H1 (cell line): ENCODE data around the gene TIGIT. TPM values are rescaled to one million over a fixed set of nuclear protein-coding genes. Genes with fewer than 3 reads are reported as not detected.

Experiments
- CTCF ChIA-PET: fragments of 300-600 bp; sonication (Branson Sonifier 250); formaldehyde crosslinking; loops from one replicate; lab custom pipeline; 2021; ENCODE audit not compliant: partially characterized antibody; lab: Charles Lee
- POLR2A ChIA-PET: fragments of 300-600 bp; sonication (Branson Sonifier 250); formaldehyde crosslinking; loops from one replicate; lab custom pipeline; 2021; ENCODE audit warnings: inconsistent platforms; ENCODE audit not compliant: partially characterized antibody; lab: Charles Lee
- DNase-seq, 2 experiments: peaks; one replicate each; pipeline versions ENCODE4 v3.0.0 to v3.0.0-alpha.2; 2010 to 2022; ENCODE audit warnings: low spot score in 2 of 2, low read depth in 1 of 2, mixed read lengths in 1 of 2
- FAIRE-seq: peaks from 2 replicates; lab custom pipeline; 2011; peaks lifted over from hg19 to GRCh38; lab: Jason Lieb, UNC
- H2AFZ ChIP-seq: 2 replicates; pipeline ENCODE4 v1.8.1; 2012; ENCODE audit warnings: low read length, inconsistent platforms
- H2AK5ac ChIP-seq: 2 replicates; pipeline ENCODE4 v1.6.1; 2013; ENCODE audit warnings: low read depth, low read length
- H2BK120ac ChIP-seq: replicated peaks from 2 replicates; pipeline ENCODE3; 2013; ENCODE audit warnings: low read depth, low read length, inconsistent platforms
- H2BK12ac ChIP-seq: 2 replicates; pipeline ENCODE4 v1.6.1; 2013; ENCODE audit warnings: low read depth, low read length
- H2BK15ac ChIP-seq: 2 replicates; pipeline ENCODE4 v1.6.1; 2013; ENCODE audit warnings: low read length
- H2BK20ac ChIP-seq: 2 replicates; pipeline ENCODE4 v1.6.1; 2013; ENCODE audit warnings: low read length
- H2BK5ac ChIP-seq: 2 replicates; pipeline ENCODE4 v1.6.1; 2013; ENCODE audit warnings: low read depth, low read length
- H3K14ac ChIP-seq: 2 replicates; pipeline ENCODE4 v1.6.1; 2013; ENCODE audit warnings: inconsistent platforms; ENCODE audit not compliant: insufficient read length
- H3K18ac ChIP-seq: 2 replicates; pipeline ENCODE4 v1.6.1; 2013; ENCODE audit warnings: low read length; ENCODE audit errors: extremely low read depth
- H3K23ac ChIP-seq: 2 replicates; pipeline ENCODE4 v1.6.1; 2013; ENCODE audit warnings: inconsistent platforms; ENCODE audit not compliant: insufficient read length
- H3K23me2 ChIP-seq: 2 replicates; pipeline ENCODE4 v1.6.1; 2013; ENCODE audit warnings: low read depth, low read length
- H3K27ac ChIP-seq: 2 replicates; pipeline ENCODE4 v1.6.1; 2011; ENCODE audit warnings: low read depth, low read length, inconsistent platforms
- H3K27me3 ChIP-seq, 4 experiments: replicated peaks in 1 of 4; 1 replicate in 1 of 4; 2 replicates in 3 of 4; pipeline versions ENCODE4 v1.6.1 to v1.8.1; 2011 to 2013; ENCODE audit warnings: low read length in 3 of 4, mild to moderate bottlenecking in 3 of 4, inconsistent platforms in 2 of 4, mixed read lengths in 2 of 4, moderate library complexity in 1 of 4; ENCODE audit not compliant: control insufficient read depth in 3 of 4, insufficient read depth in 3 of 4; ENCODE audit errors: extremely low read depth in 1 of 4
- H3K36me3 ChIP-seq, 4 experiments: 2 replicates each; pipeline versions ENCODE4 v1.6.1 to v1.8.1; 2011 to 2013; ENCODE audit warnings: mild to moderate bottlenecking in 4 of 4, low read length in 3 of 4, moderate library complexity in 2 of 4, control low read depth in 1 of 4, inconsistent platforms in 1 of 4; ENCODE audit not compliant: insufficient read depth in 4 of 4, control insufficient read depth in 2 of 4
- H3K4ac ChIP-seq: replicated peaks from 2 replicates; pipeline ENCODE3; 2013; ENCODE audit warnings: low read length, low read depth, mixed read lengths, inconsistent platforms; ENCODE audit not compliant: insufficient read length
- H3K4me1 ChIP-seq, 4 experiments: replicated peaks in 1 of 4; 1 replicate in 1 of 4; 2 replicates in 3 of 4; pipeline versions ENCODE4 v1.6.1 to v1.8.1; 2011 to 2013; ENCODE audit warnings: low read length in 3 of 4, inconsistent platforms in 2 of 4, mixed read lengths in 1 of 4; ENCODE audit not compliant: insufficient read depth in 4 of 4, control insufficient read depth in 3 of 4
- H3K4me2 ChIP-seq, 2 experiments: 2 replicates each; pipeline versions ENCODE4 v1.6.1 to v1.8.1; 2011 to 2013; ENCODE audit warnings: low read depth in 2 of 2, low read length in 2 of 2, control low read depth in 1 of 2, inconsistent platforms in 1 of 2, mild to moderate bottlenecking in 1 of 2; ENCODE audit not compliant: insufficient read depth in 1 of 2
- H3K4me3 ChIP-seq, 4 experiments: fragments of 200-600, 300-600 bp in 1 of 4; sonication (generic), shearing (Covaris generic), sonication (Bioruptor Twin) in 1 of 4; 2 replicates each; pipeline versions ENCODE4 v1.5.1 to v1.8.1; 2011 to 2016; ENCODE audit warnings: low read length in 4 of 4, low read depth in 3 of 4, control low read depth in 2 of 4, inconsistent platforms in 2 of 4, mild to moderate bottlenecking in 2 of 4, mixed read lengths in 1 of 4, moderate library complexity in 1 of 4; ENCODE audit not compliant: insufficient read depth in 2 of 4; ENCODE audit errors: extremely low read depth in 1 of 4
- H3K56ac ChIP-seq: replicated peaks from 2 replicates; pipeline ENCODE3; 2013; ENCODE audit warnings: low read depth, mild to moderate bottlenecking, mixed read lengths, low read length, inconsistent platforms; ENCODE audit not compliant: insufficient read length
- H3K79me1 ChIP-seq: 2 replicates; pipeline ENCODE4 v1.6.1; 2013; ENCODE audit warnings: low read depth, low read length, control low read depth
- H3K79me2 ChIP-seq, 2 experiments: 2 replicates each; pipeline versions ENCODE4 v1.6.1 to v1.8.1; 2012 to 2013; ENCODE audit warnings: low read length in 2 of 2, mild to moderate bottlenecking in 2 of 2, inconsistent platforms in 1 of 2; ENCODE audit not compliant: insufficient read depth in 2 of 2, control insufficient read depth in 1 of 2
- H3K9ac ChIP-seq, 4 experiments: replicated peaks in 1 of 4; 1 replicate in 1 of 4; 2 replicates in 3 of 4; pipeline versions ENCODE4 v1.6.1 to v1.8.1; 2011 to 2013; ENCODE audit warnings: low read depth in 3 of 4, low read length in 3 of 4, control low read depth in 2 of 4, mild to moderate bottlenecking in 2 of 4, moderate library complexity in 2 of 4, inconsistent platforms in 1 of 4; ENCODE audit errors: extremely low read depth in 1 of 4
- H3K9me3 ChIP-seq, 2 experiments: 2 replicates each; pipeline versions ENCODE4 v1.6.1 to v1.8.1; 2012 to 2013; ENCODE audit warnings: mild to moderate bottlenecking in 2 of 2, moderate library complexity in 2 of 2, control low read depth in 1 of 2, inconsistent platforms in 1 of 2, low read depth in 1 of 2, low read length in 1 of 2, mixed read lengths in 1 of 2; ENCODE audit not compliant: insufficient read depth in 2 of 2
- H4K20me1 ChIP-seq, 2 experiments: replicated peaks in 1 of 2; 2 replicates each; pipeline versions ENCODE3 to v1.8.1; 2011 to 2013; ENCODE audit warnings: inconsistent platforms in 2 of 2, low read length in 2 of 2, mild to moderate bottlenecking in 1 of 2; ENCODE audit not compliant: insufficient read depth in 2 of 2, control insufficient read depth in 1 of 2
- H4K5ac ChIP-seq: 2 replicates; pipeline ENCODE4 v1.6.1; 2013; ENCODE audit warnings: low read length, low read depth, mixed read lengths, inconsistent platforms; ENCODE audit not compliant: insufficient read length
- H4K8ac ChIP-seq: 2 replicates; pipeline ENCODE4 v1.8.0; 2013; ENCODE audit warnings: mild to moderate bottlenecking, moderate library complexity, low read length, inconsistent platforms; ENCODE audit not compliant: insufficient read depth; ENCODE audit errors: extremely low read depth
- H4K91ac ChIP-seq: replicated peaks from 2 replicates; pipeline ENCODE3; 2013; ENCODE audit warnings: low read length, mixed read lengths, inconsistent platforms; ENCODE audit not compliant: insufficient read length
- BRCA1 ChIP-seq: IDR thresholded peaks from 2 replicates; pipeline ENCODE4 v1.6.1; 2012; ENCODE audit warnings: low read depth, low read length, improper control_type of control experiment
- EGR1 ChIP-seq: IDR thresholded peaks from 2 replicates; pipeline ENCODE4 v1.6.1; 2011; ENCODE audit warnings: low read depth, low read length, borderline replicate concordance
- EP300 ChIP-seq, 2 experiments: IDR thresholded peaks; 1 replicate in 1 of 2; 2 replicates in 1 of 2; pipeline ENCODE4 v1.6.1; 2011 to 2012; ENCODE audit warnings: low read depth in 2 of 2, low read length in 2 of 2, mild to moderate bottlenecking in 2 of 2, borderline replicate concordance in 1 of 2, inconsistent platforms in 1 of 2, moderate library complexity in 1 of 2
- EZH2 ChIP-seq: fragments of 200-600 bp; sonication (generic); IDR thresholded peaks from 2 replicates; pipeline ENCODE4 v1.7.1; 2012; ENCODE audit warnings: low read depth, mild to moderate bottlenecking, moderate library complexity, low read length, inconsistent platforms; ENCODE audit not compliant: severe bottlenecking
- KDM1A ChIP-seq: fragments of 200-600, 300-600 bp; sonication (generic); IDR thresholded peaks from 2 replicates; pipeline ENCODE4 v1.7.1; 2016; ENCODE audit warnings: mild to moderate bottlenecking, low read length, borderline replicate concordance
- KDM4A ChIP-seq: IDR thresholded peaks from one replicate; pipeline ENCODE4 v1.7.1; 2012; ENCODE audit warnings: low read depth, mild to moderate bottlenecking, moderate library complexity, low read length, inconsistent platforms; ENCODE audit not compliant: severe bottlenecking
- RAD21 ChIP-seq, 2 experiments: IDR thresholded peaks in 1 of 2; conservative IDR thresholded peaks in 1 of 2; 2 replicates each; pipeline ENCODE4 v1.6.1; 2011; ENCODE audit warnings: low read depth in 2 of 2, low read length in 2 of 2, improper control_type of control experiment in 1 of 2, inconsistent platforms in 1 of 2, mild to moderate bottlenecking in 1 of 2, moderate library complexity in 1 of 2
- RXRA ChIP-seq: IDR thresholded peaks from 2 replicates; pipeline ENCODE4 v1.6.1; 2011; ENCODE audit warnings: low read depth, mild to moderate bottlenecking, low read length, moderate library complexity; ENCODE audit not compliant: insufficient read depth
- SUZ12 ChIP-seq: fragments of 200-600 bp; sonication (generic); IDR thresholded peaks from 2 replicates; pipeline ENCODE4 v1.6.1; 2012; ENCODE audit warnings: mild to moderate bottlenecking, inconsistent platforms, low read length, moderate library complexity, mixed read lengths
- TAF1 ChIP-seq: IDR thresholded peaks from 2 replicates; pipeline ENCODE4 v1.6.1; 2011; ENCODE audit warnings: mild to moderate bottlenecking, low read depth, low read length
- TBP ChIP-seq: IDR thresholded peaks from 2 replicates; pipeline ENCODE4 v1.6.1; 2011; ENCODE audit warnings: low read depth, low read length, improper control_type of control experiment
- WGBS, 2 experiments: shearing (Covaris generic) in 1 of 2; methylation state at CpG; one replicate each; pipeline versions ENCODE4 v1.1.6 to v1.1.7; 2013 to 2015; ENCODE audit warnings: low lambda C conversion rate in 2 of 2, mixed read lengths in 2 of 2, inconsistent platforms in 1 of 2, low coverage in 1 of 2, missing lambda C conversion rate in 1 of 2; ENCODE audit not compliant: insufficient replicate concordance in 2 of 2, insufficient coverage in 1 of 2, insufficient read length in 1 of 2; ENCODE audit errors: extremely low coverage in 1 of 2, missing lambda C conversion rate in 1 of 2; 5-methylcytosine and 5-hydroxymethylcytosine counted together
- polyA plus RNA-seq, 7 experiments: library from polyadenylated mRNA; depleted of rRNA in 3 of 7; stranded (reverse) in 5 of 7; unstranded in 2 of 7; fragments of >200 nt in 5 of 7; fragments of 200-250 nt in 2 of 7; gene quantifications; 1 replicate in 5 of 7; 2 replicates in 1 of 7; 4 replicates in 1 of 7; pipeline versions ENCODE4 v1.2.1 to v1.2.3, GENCODE V29; 2011 to 2013; ENCODE audit warnings: missing spikeins in 2 of 7, mixed read lengths in 2 of 7
- total RNA-seq: library from RNA; stranded (reverse); fragmentation: NEBNext Ultra II Directional; extraction: Animal tissue kit (Norgen Biotek cat#: 25700); gene quantifications from 2 replicates; pipeline ENCODE4 v1.2.1, GENCODE V29; 2021

The TIGIT gene
- total and polyA plus RNA-seq, 2 of the 8 experiments (the other 6 are each of a cell fraction or from before 2014, with no cell fraction given) = 0.02 TPM; not detected in 1

DNA sequence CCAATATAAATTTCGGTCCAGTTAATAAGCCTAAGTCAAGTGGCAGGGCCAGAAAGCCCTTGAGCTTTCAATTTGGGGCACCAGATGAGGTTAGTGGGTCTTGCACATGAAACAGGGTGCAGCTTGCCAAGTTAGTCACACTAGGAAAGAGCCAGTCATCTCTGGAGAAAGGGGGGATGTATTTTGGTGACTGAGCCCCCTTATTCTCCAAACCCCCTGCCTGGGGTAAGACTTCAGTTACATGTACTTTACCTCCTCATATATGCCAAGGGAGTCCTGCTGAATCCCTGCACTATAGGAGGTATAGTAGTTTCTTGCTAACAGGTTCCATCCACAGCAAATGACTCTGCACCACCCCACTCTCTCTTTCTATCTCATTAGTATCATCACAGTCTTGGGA, 62.7 kb downstream of the TIGIT start:
- H3K27ac ChIP-seq = 0 out of 2 replicates have a peak overlapping the region, but pooled peaks have one; percentile 6
- TF ChIP-seq TAF1 (no peak), BRCA1 (no peak), RAD21 (IDR thresholded peaks at IDR 0.05 in 1 of 2, conservative IDR thresholded peaks at IDR 0.05 in 1 of 2; ENCODE audit: low read depth in 2 of 2, low read length in 2 of 2) (no peak), RXRA (no peak), KDM4A (no peak), TBP (no peak), EGR1 (no peak), EP300 (IDR thresholded peaks at IDR 0.05; ENCODE audit: borderline replicate concordance in 1 of 2, low read depth in 2 of 2, low read length in 2 of 2) (no peak), EZH2 (no peak), SUZ12 (no peak), KDM1A (no peak)

More for the DNA sequence above, 62.7 kb downstream of the TIGIT start:
- no peaks in the 10 kb centered on the region for H3K27me3 ChIP-seq
- peak overlapping the region; percentile 10; the same call in 1 of the 2 replicates for H2BK12ac ChIP-seq
- H3K4me1 ChIP-seq = peaks cover 7 to 18% (median 12%) of the 10 kb centered on the region in 4 experiments
- no peak overlapping the region for H2AK5ac ChIP-seq
- H3K23ac ChIP-seq = no peak overlapping the region
- no peak for FAIRE-seq
- POLR2A ChIA-PET = interaction anchor here (0.7 to 1.1 kb wide), 3 partner anchors 11 to 183 kb away, joined by 3 to 4 read pairs (median 3); no protein-coding TSS in a partner anchor
- 58% methylated on average over 1 of the region's 1 CpG; no CpG with 5 or more reads in 1 of the 2 experiments for WGBS, 2 experiments
- no peaks in the 10 kb centered on the region for H4K20me1 ChIP-seq
- no peak for DNase-seq
- H2BK120ac ChIP-seq = peak overlapping the region; percentile 30
- H3K14ac ChIP-seq = no peak overlapping the region
- no peak overlapping the region for H3K9ac ChIP-seq
- peak overlapping the region; percentile 14 for H4K91ac ChIP-seq
- no peaks in the 10 kb centered on the region for H3K23me2 ChIP-seq
- no peak overlapping the region for H2BK15ac ChIP-seq
- H3K79me1 ChIP-seq = no peaks in the 10 kb centered on the region
- H3K4ac ChIP-seq = peak overlapping the region; percentile 20
- H3K18ac ChIP-seq = peak overlapping the region; percentile 64
- CTCF ChIA-PET = interaction anchor here (0.7 to 3.1 kb wide), 5 partner anchors 9 to 65 kb away, joined by 4 to 19 read pairs (median 6); no protein-coding TSS in a partner anchor
- no peak overlapping the region for H2AFZ ChIP-seq
- H2BK5ac ChIP-seq = peak overlapping the region; percentile 35; the same call in 1 of the 2 replicates
- H3K56ac ChIP-seq = no peak overlapping the region
- peak overlapping the region; percentile 28 to 39 for H3K4me2 ChIP-seq
- H3K9me3 ChIP-seq = no peaks in the 10 kb centered on the region; a peak in 1 of 4 replicates
- peak overlapping the region in 1 of 4 experiments; percentile 25; a peak in 1 of 8 replicates for H3K4me3 ChIP-seq
- no peaks in the 10 kb centered on the region for H3K79me2 ChIP-seq
- H3K36me3 ChIP-seq = no peaks in the 10 kb centered on the region
- peak overlapping the region; percentile 73; the same call in 1 of the 2 replicates for H2BK20ac ChIP-seq
- H4K5ac ChIP-seq = peak overlapping the region; percentile 14
- no peak overlapping the region for H4K8ac ChIP-seq
